Measurements from ENCODE around the gene CHERP.

Gene CHERP, protein sequence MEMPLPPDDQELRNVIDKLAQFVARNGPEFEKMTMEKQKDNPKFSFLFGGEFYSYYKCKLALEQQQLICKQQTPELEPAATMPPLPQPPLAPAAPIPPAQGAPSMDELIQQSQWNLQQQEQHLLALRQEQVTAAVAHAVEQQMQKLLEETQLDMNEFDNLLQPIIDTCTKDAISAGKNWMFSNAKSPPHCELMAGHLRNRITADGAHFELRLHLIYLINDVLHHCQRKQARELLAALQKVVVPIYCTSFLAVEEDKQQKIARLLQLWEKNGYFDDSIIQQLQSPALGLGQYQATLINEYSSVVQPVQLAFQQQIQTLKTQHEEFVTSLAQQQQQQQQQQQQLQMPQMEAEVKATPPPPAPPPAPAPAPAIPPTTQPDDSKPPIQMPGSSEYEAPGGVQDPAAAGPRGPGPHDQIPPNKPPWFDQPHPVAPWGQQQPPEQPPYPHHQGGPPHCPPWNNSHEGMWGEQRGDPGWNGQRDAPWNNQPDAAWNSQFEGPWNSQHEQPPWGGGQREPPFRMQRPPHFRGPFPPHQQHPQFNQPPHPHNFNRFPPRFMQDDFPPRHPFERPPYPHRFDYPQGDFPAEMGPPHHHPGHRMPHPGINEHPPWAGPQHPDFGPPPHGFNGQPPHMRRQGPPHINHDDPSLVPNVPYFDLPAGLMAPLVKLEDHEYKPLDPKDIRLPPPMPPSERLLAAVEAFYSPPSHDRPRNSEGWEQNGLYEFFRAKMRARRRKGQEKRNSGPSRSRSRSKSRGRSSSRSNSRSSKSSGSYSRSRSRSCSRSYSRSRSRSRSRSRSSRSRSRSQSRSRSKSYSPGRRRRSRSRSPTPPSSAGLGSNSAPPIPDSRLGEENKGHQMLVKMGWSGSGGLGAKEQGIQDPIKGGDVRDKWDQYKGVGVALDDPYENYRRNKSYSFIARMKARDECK

DNA sequence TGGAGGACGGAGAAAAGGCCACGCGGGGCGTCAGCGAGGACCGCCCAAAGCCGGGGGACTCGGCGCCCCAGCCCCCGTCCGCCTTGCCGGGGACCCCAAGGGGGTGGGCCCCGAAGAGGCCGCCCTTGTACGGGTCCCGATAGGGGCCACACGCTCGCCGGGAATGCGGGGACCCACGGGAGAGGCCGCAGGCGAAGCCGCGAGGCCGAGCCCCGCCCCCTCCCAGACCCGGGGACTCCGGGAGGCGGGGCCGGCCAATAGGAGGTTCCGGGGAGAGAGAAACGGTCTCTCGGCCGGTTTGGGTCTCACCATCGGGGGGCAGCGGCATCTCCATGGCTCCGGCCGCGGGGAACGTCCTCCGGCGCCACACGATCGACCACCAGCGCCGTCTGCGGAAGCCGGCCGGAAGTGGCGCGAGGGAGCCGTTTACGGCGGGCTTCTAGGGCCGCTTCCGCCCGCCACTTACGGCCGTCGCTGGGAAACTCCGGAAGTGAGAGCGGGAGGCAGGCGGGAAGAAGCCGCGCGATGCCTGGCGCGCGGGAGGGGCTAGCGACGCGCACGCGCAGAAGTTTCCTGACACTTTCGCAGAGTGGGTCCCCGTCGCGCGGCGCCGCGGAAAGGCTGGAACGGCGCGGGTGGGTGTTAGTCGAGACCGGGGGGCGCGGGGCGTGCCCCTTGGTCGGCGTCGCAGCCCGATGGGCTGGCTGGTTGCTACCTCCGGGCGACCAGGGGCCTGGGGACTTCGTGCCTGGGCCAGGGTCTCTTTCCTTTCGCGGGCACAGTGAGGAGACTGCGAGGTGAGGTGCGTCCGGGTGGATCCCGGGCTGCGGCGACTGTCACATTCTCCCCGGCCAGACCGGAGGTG lies at the start of gene CHERP:
CHERP (minus strand) TSS at position 393 of the 865 bp plus-strand sequence; CDS start at position 334, 59 bp downstream.
- DNase-seq, result peak; percentile 97

DNA sequence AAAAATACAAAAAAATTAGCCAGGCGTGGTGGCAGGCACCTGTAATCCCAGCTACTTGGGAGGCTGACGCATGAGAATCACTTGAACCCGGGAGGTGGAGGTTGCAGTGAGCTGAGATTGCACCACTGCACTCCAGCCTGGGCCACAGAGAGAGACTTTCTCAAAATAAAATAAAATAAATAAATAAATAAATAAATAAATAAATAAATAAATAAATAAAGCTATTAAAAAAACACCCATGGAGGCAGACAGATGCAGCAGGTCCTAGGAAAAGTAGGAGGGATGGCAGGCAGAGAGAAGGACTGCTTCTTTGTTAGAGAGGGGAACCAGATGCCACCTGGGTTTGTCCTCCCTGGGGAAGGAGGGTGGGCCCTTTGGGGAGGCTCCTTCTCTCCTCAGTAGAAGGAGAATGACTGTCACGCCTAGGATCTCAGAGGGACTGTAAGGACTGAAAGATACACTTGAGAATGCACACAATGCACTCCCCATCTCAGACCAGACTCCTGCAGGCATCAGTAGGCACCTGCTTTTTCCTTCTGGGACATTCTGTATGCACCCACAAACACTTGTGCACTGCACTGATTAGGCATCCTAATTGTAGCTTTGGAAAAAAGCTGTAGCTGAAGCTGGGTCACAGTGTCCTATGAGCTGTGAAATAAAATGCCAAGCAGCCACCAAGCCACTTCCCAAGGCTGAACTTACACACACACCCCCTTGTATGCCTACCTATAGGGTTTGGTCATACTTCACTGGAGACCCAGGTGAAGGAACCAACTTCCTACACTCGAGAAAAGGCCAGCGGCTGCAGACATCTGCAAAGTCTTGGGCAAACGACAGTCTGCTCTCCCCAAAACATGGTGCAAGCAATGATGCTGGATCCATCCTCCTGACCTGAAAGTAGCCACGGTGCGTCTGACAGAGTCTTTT lies 48.9 kb upstream of the CHERP start:
- DNase-seq, result no peak

DNA sequence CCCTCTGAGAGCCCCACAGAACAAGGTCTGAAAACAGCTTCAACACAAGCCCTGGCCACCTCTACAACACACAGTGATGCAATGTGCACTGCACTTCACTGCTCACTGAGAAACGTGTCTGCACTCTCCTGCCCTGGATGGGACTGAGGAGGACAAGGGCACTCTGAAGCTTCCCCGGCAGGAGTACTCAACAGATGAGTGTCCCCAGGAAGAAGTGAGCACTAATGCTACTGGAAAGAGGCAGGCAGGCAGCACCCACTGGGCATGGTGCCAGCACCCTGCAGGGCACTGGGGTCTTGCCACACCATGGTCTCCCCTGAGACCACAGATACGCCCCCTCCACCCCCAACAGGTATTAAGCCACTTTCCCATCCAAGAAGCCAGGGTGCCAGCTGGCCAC lies 47.7 kb upstream of the CHERP start:
- DNase-seq, result no peak

DNA sequence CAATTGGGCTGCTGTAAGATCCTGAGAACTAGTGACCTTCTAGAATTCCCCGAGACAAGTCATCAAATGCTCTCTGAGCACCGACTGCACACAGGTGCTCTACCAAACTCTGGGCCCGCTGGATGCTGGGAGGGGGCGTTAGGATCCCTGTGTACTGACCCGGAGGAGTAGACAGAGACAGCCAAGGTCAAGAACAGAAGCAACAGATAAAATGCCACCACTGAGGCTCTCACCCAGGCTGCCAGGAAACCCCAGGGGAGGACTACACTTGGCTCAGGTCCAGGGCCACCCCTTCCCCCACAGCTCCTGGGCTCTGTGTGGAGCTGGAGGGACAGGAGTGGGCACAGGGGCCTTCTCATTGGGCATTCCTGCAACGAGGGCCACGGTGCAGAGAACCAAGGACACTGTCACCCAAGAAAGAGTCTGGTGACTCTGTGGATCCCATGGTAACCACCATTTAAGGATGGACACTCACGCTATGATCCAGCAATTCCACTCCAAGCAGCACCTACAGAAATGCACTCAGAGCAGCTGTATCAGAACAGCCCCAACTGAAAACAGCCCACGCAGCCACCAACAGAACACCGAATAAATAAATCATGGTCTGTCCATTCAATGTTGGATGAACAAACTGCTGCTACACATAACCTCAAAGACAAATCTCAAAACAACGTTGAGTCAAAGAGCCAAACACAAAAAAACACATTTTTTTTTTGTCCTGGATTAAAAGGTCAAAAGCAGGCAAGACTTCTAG lies 46.8 kb upstream of the CHERP start:
- no peak for DNase-seq

DNA sequence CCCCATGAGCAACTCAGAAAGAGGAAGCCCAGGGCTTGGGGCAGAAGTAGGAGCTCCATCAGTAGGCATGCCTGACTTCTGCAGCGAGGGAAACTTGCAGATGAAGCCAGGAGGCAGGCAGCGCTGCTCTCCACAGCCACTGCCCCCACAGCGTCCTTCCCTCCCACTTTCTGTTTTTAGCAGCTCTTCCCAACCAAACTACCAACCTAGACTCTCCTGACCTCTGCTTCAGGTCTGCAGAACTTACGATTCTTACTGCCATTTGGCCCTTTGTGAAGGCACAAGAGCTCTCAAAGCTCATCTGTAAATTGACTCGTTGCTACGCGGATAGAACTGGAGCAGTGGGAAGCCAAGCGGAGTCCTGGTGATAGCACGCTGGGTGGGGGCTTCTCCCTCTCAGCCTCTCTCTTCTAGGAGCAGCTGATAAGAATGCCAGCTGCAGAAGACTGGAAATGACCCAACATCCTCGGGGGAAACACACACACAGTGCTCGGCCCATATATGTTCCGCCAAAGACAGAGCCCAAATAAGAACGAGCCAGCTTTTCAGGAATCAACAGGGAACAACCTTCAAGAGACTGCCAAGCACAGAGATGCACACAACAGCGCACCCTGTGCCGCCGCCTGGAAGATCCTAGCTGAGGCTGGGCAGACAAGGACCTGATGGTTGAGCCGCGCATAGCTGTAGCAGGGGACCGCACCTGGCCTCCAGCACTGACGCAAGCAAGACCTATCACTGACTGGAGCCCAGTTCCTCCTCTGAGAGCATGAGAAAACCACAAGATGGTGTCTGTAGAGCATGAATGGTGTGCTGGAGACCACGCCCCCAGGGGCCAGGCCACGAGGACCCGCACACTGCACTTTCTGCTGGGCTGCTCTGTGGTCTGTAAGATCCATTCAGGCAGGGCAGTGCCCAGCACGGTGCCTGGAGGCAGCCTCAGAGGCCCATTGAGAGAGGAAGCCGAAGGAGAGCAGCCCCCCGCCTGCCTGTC lies 45.9 kb upstream of the CHERP start:
- DNase-seq, result peak; percentile 91

DNA sequence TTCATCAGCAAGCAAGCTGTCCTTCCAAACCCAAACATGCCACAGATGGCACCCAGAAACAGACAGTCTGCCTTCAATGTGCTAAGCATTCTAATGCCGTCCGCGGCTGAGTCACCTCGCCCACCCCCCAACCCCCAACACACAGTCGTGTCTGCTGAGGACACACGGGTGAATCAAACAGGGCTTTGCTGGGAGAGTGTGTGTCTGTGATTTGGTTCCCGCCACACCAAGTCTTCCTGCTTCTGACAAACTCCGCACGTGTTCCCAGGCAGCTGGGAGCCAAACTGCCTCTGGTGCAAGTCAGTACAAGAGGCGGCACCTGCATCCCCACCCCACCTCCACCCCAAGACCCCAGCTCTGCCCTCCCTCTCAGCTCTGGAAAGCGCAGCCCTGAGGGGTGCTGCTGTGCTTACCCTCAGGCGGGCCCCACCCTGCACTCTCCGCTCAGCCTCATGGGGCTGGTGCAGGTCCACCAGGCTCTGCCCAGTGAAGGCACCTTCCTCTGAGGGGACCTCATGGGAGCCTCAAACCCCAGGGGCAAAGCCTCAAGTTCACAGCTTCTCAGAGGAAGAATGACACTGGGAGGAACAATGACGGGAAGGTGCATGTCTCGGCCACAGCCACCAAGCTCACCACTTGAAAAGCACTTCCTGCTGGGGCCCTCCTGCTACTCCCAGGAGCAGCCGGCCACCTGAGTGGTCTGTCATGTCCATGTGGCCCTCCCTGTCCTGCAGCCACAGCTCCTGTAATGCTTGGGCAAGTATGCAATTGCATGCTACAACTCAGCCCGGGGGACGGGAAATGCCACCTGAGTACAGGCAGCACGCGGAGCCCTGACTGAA lies 45.0 kb upstream of the CHERP start:
- no peak for DNase-seq

DNA sequence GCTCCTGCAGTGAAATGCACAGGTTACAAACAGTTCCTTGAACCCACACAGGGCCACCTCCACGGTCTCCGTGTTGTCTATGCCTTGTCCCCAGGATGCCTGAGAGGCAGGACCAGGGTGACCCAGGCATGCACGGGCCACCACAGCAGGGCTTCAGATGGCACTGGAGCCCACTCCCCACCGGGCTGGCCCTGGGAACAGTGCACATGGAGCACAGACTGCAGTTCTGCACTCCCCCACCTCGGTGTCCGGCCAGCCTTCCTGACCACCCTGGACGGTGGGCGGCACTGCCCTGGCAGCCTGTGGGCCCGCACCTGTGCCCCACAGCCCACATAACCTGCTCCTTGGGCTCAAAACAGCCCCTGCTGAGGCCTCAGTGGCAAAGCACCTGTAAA lies 44.2 kb upstream of the CHERP start:
- DNase-seq, result no peak

DNA sequence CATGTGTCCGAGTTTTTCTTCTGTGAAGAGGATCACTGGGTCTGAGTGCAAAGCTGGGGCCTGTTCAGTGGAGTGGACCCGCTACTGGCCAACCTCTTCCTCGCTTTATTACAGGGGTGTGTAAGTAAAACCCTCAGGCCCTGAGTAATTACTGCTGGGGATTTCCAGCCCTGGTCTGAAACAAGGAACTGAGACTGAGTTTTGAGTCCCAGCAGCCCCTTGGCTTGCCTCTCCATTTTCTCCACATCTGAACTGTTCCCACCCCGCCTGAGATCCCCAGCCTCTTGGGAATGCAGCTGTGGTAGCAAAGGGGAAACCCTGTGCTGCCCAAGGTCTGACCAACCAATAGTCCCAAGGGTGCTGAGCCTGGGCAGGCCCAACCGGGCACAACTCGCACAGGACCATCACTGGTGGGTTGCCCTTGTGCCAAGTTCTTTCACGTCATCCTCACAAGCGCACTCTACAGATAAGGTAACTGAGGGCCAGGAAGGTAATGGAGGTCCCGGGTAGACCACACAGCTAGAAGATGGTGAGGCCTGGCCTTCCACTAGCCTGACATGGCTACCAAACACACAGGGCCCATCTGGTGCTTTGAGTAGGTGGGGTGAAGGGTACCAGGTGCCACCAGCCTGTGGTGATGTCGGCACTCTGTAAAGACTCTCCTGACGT lies 43.7 kb upstream of the CHERP start:
- no peak for DNase-seq

DNA sequence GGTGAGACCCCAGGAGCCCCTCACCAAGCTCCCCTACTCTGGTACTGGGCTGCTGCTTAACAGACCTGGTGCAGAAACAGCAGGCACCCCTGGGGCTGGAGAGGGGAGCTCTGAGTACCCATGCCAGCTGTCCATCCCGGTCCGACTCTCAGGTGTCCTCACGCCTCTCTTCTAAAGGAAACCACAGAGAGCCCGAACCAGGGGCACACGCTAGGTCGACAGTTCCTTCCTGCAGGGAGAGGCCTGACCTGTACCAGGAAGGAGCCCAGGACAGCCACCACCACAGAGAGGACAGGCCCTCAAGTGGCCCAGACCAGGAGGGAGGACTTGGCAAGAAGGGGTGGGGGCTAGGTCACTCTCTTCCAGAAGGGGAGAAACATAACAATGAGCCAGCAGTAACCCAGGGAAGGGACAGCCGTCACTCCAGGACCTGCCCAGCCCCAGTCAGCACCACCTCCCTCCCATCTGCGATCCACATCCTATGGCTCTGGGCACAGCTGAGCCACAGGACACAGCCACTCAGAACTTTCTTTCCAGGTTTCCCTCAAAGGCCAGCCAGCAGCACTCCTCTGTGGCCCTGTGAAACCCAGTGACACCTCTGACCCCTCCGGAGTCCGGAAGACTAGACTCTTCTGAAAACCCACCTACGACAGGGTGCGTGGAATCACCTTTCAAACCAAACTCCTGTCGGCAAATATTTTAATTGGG lies 43.0 kb upstream of the CHERP start:
- DNase-seq, result no peak

DNA sequence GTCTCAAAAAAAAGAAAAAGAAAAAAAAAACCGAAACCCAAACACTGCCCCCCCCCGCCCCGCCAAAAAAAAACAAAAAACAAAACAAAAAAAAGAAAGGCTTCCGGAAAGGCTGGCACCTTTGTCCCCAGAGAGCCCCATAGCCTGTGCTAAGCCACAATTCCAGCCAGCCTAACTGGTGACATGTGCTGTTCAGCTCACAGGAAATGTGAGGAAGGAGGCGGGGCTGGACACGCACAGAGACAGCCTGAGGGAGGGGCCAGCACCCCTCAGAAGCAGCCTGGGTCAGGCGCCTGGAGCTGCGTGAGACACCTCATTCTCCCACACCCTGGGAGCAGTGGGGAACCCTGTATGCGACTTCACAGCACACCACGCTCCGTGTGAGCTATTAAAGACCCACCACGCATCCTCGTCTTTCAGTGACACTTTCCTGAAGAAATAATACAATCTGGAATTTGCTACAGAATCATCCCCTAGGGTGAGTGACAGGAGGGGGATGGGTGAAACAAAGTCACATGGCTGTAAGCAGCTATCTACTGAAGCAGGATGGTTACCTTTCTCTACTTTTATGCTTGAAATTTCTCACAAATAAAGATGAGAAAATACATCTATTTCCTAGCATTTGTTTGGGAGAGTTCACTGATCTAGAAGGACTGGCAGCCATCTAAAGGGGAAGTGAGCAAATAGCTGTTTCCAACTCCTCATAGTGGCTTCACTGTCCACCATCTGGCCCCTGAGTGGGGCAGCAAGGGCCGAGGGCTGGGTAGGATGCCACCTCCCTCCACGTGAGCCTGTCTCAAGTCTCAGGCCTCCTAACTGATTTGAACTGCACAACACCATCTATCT lies 42.2 kb upstream of the CHERP start:
- peak; percentile 93 for DNase-seq

DNA sequence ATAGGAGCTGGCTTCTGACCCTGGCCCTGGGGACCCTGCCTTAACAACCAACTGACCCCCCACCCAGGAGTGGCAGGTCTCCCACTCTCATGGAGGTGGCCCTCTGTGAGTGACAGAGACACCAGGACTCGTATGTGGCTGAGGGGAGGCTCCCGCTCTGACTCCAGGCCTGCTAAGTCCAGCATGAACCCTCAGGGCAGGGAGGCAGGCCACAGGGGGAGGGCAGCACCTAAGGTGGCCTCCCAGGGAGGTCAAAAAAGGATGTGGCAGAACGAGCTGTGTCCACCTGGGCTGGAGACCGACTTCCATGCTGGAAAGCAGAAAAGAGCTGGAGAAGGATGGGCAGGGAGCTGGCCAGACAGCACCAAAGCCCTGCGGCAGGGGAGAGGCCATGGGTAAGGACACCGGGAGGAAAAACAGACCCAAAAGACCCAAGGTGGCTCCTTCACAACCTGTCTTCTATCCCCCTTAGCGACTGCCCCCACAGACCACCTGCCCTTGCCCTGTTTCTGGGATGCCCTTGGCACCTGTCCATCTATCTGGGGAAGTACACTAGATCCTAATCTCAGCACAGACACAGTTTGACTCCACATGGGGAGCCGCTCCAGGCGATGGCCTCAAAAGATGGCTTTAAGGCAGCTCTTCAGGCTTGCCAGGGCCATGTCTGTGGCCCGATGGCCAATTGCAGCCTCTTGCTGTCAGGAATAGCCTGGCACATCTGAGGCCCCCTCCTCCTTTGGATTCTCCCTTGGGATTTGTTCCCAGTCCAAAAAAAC lies 40.4 kb upstream of the CHERP start:
- no peak for DNase-seq

DNA sequence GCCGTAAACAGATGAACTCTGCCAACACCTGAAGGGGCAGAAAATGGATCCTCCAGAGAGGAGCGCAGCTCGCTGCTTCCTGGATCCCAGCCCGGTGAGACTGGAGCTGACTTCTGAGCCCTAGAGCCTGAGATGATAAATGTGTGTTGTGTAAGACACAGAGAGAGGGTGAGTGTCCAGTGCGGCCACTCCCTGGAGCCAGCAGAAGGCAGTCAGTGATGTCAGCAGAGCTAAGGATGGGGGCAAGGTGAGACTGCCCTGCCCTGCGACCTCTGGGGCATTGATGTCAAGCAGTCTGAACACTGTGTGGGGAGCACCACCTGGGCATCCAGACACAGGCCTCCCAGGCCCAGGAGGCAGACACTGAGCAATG lies 39.7 kb upstream of the CHERP start:
- no peak for DNase-seq

DNA sequence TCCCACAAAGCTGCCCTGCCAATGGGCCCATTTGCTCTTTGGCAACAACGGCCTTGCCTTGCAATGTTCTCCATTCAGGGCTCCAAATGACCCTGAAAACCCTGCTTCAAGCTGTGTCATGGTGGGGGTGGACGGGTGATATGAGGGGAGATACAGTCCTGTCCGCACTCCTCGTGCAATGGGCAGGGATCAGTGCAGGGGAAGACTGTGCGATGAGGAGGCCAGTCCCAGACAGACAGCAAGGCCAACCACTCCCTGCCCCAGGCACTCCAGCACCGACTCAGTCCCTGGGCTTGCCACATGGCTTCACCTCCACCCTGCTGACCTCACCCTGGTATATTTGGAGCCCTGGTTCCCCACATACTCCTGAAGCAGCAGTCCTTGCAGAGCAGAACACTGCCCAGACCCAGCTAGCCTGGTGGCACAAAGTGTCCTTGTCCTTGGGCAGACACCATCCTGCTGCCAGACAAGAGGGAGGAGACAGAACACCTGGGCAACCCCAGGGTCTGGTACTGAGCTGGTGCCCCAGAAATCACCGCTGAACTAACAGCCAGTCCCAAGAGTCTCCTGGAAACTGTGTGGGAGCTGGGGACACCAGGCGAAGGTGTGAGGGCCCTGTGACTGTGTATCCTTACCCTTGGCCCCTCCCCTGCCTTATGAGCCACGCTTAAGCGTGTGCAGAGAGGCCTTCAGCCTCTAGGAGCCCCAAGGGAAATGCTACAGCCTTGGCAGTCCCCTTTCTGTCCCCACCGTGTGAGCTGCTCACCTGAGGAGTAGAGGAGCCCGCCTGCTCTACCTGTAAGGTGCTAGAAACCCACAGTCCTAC lies 39.1 kb upstream of the CHERP start:
- no peak for DNase-seq

DNA sequence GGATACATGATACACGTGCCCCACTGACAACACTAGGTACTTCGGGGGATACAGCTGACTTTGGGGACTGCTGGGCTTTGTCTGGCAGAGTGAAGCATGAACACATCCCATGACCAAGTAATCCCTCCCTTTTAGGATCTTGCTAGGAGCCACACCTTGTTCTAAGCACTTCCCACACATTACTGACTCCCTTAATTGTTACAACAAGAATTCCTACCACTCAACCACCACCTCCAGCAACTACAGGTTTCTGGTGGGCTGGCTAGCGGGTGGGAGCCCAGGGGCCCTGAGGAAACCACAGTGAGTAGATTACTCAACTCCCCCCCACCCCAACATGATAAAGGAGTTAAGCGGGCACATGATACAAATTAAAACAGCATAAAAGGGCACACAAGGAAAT lies 37.1 kb upstream of the CHERP start:
- no peak for DNase-seq

DNA sequence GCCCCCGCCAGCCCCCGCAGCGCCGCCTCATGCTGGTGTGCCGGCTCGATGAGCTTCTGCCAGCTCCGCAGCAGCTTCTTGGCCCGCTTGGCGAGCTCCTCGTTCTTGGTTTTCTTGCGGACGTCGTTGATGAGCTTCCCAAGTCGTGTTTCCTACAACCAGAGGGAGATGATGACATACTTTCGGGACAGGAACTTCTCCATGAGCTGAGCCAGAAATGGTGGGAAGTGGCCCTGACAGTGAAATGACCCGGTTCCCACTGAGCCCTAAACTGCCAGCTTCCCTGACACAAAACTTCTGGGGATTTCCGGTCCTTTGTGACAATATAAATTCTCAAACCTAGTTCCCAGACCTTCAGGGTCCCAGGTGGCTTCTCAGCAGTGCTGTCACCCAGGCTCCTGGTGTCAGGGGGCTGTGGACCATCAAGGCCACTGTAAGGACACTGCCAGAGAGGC lies 35.3 kb upstream of the CHERP start:
- no peak for DNase-seq
